ENCODE results near the gene GPC6. TPM values are rescaled to one million over a fixed set of nuclear protein-coding genes. Genes with fewer than 3 reads are reported as not detected.
A peak's percentile ranks its signal among the peaks of the same experiment; 100 is the strongest.

Gene GPC6
- total RNA-seq, 1 donor from 2014 or later = 42.9 TPM

- Histone ChIP-seq H3K4me2 (no peak overlapping the region), H3K27ac (no peak overlapping the region), H3F3A (ENCODE audit: low read depth) (no peaks in the 10 kb centered on the region), H3K4me1 (no peaks in the 10 kb centered on the region), H3K79me2 (ENCODE audit: low read depth) (no peaks in the 10 kb centered on the region), H4K20me1 (ENCODE audit: low read depth) (no peaks in the 10 kb centered on the region), H2AFZ (replicated peaks) (no peak overlapping the region), H3K9ac (no peak overlapping the region), H3K27me3 (no peaks in the 10 kb centered on the region), H3K9me3 (ENCODE audit: low read depth) (no peaks in the 10 kb centered on the region), H3K4me3 (no peak overlapping the region), H3K36me3 (no peaks in the 10 kb centered on the region)
- no peaks in the 10 kb centered on the region for H3K36me3 Mint-ChIP-seq
- TF ChIP-seq CTCF (IDR thresholded peaks at IDR 0.05) = peak; percentile 15
- TF ChIP-seq EZH2phosphoT487 (IDR thresholded peaks at IDR 0.05) = no peak
- no peak for TF ChIP-seq EZH2 (IDR thresholded peaks at IDR 0.05)
- H3K27ac Mint-ChIP-seq = no peak overlapping the region
- no peak overlapping the region for H3K4me3 Mint-ChIP-seq
- H3K27me3 Mint-ChIP-seq (ENCODE audit: insufficient read depth, low read depth) = no peaks in the 10 kb centered on the region
- no peaks in the 10 kb centered on the region for H3K4me1 Mint-ChIP-seq
- no peak for DNase-seq (ENCODE audit: low spot score)
- no peaks in the 10 kb centered on the region for H3K9me3 Mint-ChIP-seq
Measured at GRCh38 chr13:93183302-93183701, 43.3 kb upstream of the GPC6 start.

GRCh38 chr13:93190006-93190405 is 36.6 kb upstream of the GPC6 start:
- H3K9me3 Mint-ChIP-seq = peaks cover 17% of the 10 kb centered on the region
- H3K4me1 ChIP-seq = no peaks in the 10 kb centered on the region
- DNase-seq (ENCODE audit: low spot score) = no peak
- H3K4me2 ChIP-seq = no peak overlapping the region
- H3K27me3 ChIP-seq = no peaks in the 10 kb centered on the region
- no peaks in the 10 kb centered on the region for H3K36me3 ChIP-seq
- TF ChIP-seq CTCF (IDR thresholded peaks at IDR 0.05) (no peak), EZH2phosphoT487 (IDR thresholded peaks at IDR 0.05) (no peak)
- no peak overlapping the region for H3K4me3 ChIP-seq
- H3K27ac ChIP-seq = no peak overlapping the region
- H3K4me1 Mint-ChIP-seq = no peaks in the 10 kb centered on the region
- no peaks in the 10 kb centered on the region for H4K20me1 ChIP-seq (ENCODE audit: low read depth)
- H3K9ac ChIP-seq = no peak overlapping the region
- no peaks in the 10 kb centered on the region for H3K27me3 Mint-ChIP-seq (ENCODE audit: insufficient read depth, low read depth)
- H3K27ac Mint-ChIP-seq = no peak overlapping the region
- H3K36me3 Mint-ChIP-seq = no peaks in the 10 kb centered on the region
- H3F3A ChIP-seq (ENCODE audit: low read depth) = no peaks in the 10 kb centered on the region
- H3K4me3 Mint-ChIP-seq = no peak overlapping the region
- no peak overlapping the region for H2AFZ ChIP-seq (replicated peaks)
- no peaks in the 10 kb centered on the region for H3K79me2 ChIP-seq (ENCODE audit: low read depth)
- H3K9me3 ChIP-seq (ENCODE audit: low read depth) = no peaks in the 10 kb centered on the region

- no peaks in the 10 kb centered on the region for H3K36me3 Mint-ChIP-seq
- no peak overlapping the region for H2AFZ ChIP-seq (replicated peaks)
Measured at GRCh38 chr13:93193682-93194081, 32.9 kb upstream of the GPC6 start.

More at GRCh38 chr13:93193682-93194081, 32.9 kb upstream of the GPC6 start:
- Histone ChIP-seq H3K27me3 (no peaks in the 10 kb centered on the region), H3K9me3 (ENCODE audit: low read depth) (no peaks in the 10 kb centered on the region), H3K4me1 (no peaks in the 10 kb centered on the region), H4K20me1 (ENCODE audit: low read depth) (no peaks in the 10 kb centered on the region), H3F3A (ENCODE audit: low read depth) (no peaks in the 10 kb centered on the region), H3K4me3 (no peak overlapping the region), H3K79me2 (ENCODE audit: low read depth) (no peaks in the 10 kb centered on the region), H3K4me2 (no peak overlapping the region), H3K9ac (no peak overlapping the region), H3K36me3 (no peaks in the 10 kb centered on the region), H3K27ac (no peak overlapping the region)
- no peak overlapping the region for H3K27ac Mint-ChIP-seq
- no peaks in the 10 kb centered on the region for H3K4me1 Mint-ChIP-seq
- DNase-seq (ENCODE audit: low spot score) = no peak
- peaks cover 23% of the 10 kb centered on the region for H3K9me3 Mint-ChIP-seq
- H3K27me3 Mint-ChIP-seq (ENCODE audit: insufficient read depth, low read depth) = peaks cover 2% of the 10 kb centered on the region
- H3K4me3 Mint-ChIP-seq = no peak overlapping the region
- no peak for TF ChIP-seq CTCF (IDR thresholded peaks at IDR 0.05)
- TF ChIP-seq EZH2phosphoT487 (IDR thresholded peaks at IDR 0.05) = no peak
- TF ChIP-seq EZH2 (IDR thresholded peaks at IDR 0.05) = no peak

All from neural progenitor cell (in vitro differentiated cells).